GM19438 (cell line): ENCODE results near the gene BCL2L15.
"Not testable (repeated sequence)": the region's sequence is repeated elsewhere in the genome, so short reads cannot be mapped to it uniquely, and the experiment has no call there.

Source experiments
- ATAC-seq: cut with Tn5 transposase; IDR thresholded peaks from one replicate; pipeline ENCODE4 v1.9.1; 2021; ENCODE audit warnings: low read depth; ENCODE audit not compliant: unreplicated experiment

Gene BCL2L15

GRCh38 chr1:113874012-113874879 is 13.1 kb downstream of the BCL2L15 start:
- no peak for ATAC-seq

GRCh38 chr1:113872219-113872935 is 15.0 kb downstream of the BCL2L15 start:
- ATAC-seq = no peak

- ATAC-seq = peak; percentile 85
Measured at GRCh38 chr1:113871597-113872113, 15.7 kb downstream of the BCL2L15 start, which contains the start of gene PTPN22. Gene PTPN22, minus strand, starts transcription at chr1:113871712.

- ATAC-seq = no peak
Measured at GRCh38 chr1:113870778-113871177, 16.6 kb downstream of the BCL2L15 start.

- ATAC-seq = no peak
Measured at GRCh38 chr1:113868387-113869083, 18.8 kb downstream of the BCL2L15 start.

- no peak for ATAC-seq
Measured at GRCh38 chr1:113861641-113862040, 25.7 kb downstream of the BCL2L15 start.

- no peak for ATAC-seq
Measured at GRCh38 chr1:113860891-113861290, 26.5 kb downstream of the BCL2L15 start.

GRCh38 chr1:113859478-113860175 is 27.8 kb downstream of the BCL2L15 start:
- peak; percentile 80 for ATAC-seq

- no peak for ATAC-seq
Measured at GRCh38 chr1:113858982-113859381, 28.4 kb downstream of the BCL2L15 start.

GRCh38 chr1:113858418-113858817 is 29.0 kb downstream of the BCL2L15 start:
- no peak for ATAC-seq

- no peak for ATAC-seq
Measured at GRCh38 chr1:113857776-113858175, 29.6 kb downstream of the BCL2L15 start.

- no peak for ATAC-seq
Measured at GRCh38 chr1:113856401-113856790, 31.0 kb downstream of the BCL2L15 start.

- ATAC-seq = no peak
Measured at GRCh38 chr1:113855630-113856400, 31.6 kb downstream of the BCL2L15 start.

GRCh38 chr1:113854234-113854633 is 33.1 kb downstream of the BCL2L15 start:
- no peak for ATAC-seq

GRCh38 chr1:113852694-113853093 is 34.7 kb downstream of the BCL2L15 start:
- ATAC-seq = not testable (repeated sequence)

- ATAC-seq = no peak
Measured at GRCh38 chr1:113850127-113850796, 37.1 kb downstream of the BCL2L15 start.

GRCh38 chr1:113849072-113849471 is 38.3 kb downstream of the BCL2L15 start:
- ATAC-seq = no peak

- no peak for ATAC-seq
Measured at GRCh38 chr1:113846391-113847035, 40.9 kb downstream of the BCL2L15 start.
